GM23338 (cell line): ENCODE results near the gene UNC93B1. TPM values are rescaled to one million over a fixed set of nuclear protein-coding genes. Genes with fewer than 3 reads are reported as not detected.

Source experiments
- ATAC-seq: fragments of 200-7000 bp; cut with Tn5 transposase; 3 replicates; pipeline ENCODE4 v1.9.1; 2020
- DNase-seq: peaks from one replicate; pipeline ENCODE4 v3.0.0-alpha.2; 2015; ENCODE audit warnings: low spot score
- H2AFZ ChIP-seq: fragments of 200-600 bp; sonication (generic); 2 replicates; pipeline ENCODE4 v1.8.0; 2016; ENCODE audit warnings: antibody characterized with exemption, mild to moderate bottlenecking, moderate library complexity
- H3F3A ChIP-seq: fragments of 200-600 bp; sonication (generic); replicated peaks from 2 replicates; pipeline ENCODE4 v1.8.0; 2017; ENCODE audit warnings: antibody characterized with exemption, mixed run types, low read depth
- H3K27ac ChIP-seq: fragments of 200-600 bp; sonication (generic); 2 replicates; pipeline ENCODE4 v1.6.1; 2016; ENCODE audit warnings: low read depth
- H3K27me3 ChIP-seq: fragments of 200-600 bp; sonication (generic); 2 replicates; pipeline ENCODE4 v1.8.0; 2016; ENCODE audit warnings: mild to moderate bottlenecking, mixed run types, moderate library complexity; ENCODE audit not compliant: insufficient read depth
- H3K36me3 ChIP-seq: fragments of 200-600 bp; sonication (generic); 2 replicates; pipeline ENCODE4 v1.8.0; 2016; ENCODE audit warnings: mild to moderate bottlenecking; ENCODE audit not compliant: insufficient read depth
- H3K4me1 ChIP-seq: fragments of 200-600 bp; sonication (generic); 2 replicates; pipeline ENCODE4 v1.8.0; 2016; ENCODE audit warnings: mild to moderate bottlenecking, moderate library complexity; ENCODE audit not compliant: insufficient read depth
- H3K4me2 ChIP-seq: fragments of 200-600 bp; sonication (generic); 2 replicates; pipeline ENCODE4 v1.7.1; 2017; ENCODE audit warnings: mixed run types
- H3K4me3 ChIP-seq: fragments of 200-600 bp; sonication (generic); 2 replicates; pipeline ENCODE4 v1.6.1; 2016; ENCODE audit warnings: mixed run types
- H3K79me2 ChIP-seq: fragments of 200-600 bp; sonication (generic); replicated peaks from 2 replicates; pipeline ENCODE4 v1.8.0; 2017; ENCODE audit warnings: mild to moderate bottlenecking; ENCODE audit not compliant: insufficient read depth
- H3K9me2 ChIP-seq: fragments of 200-600 bp; sonication (generic); 2 replicates; pipeline ENCODE4 v1.8.0; 2017; ENCODE audit not compliant: insufficient read depth
- H4K20me1 ChIP-seq: fragments of 200-600 bp; sonication (generic); replicated peaks from 2 replicates; pipeline ENCODE4 v1.8.0; 2017; ENCODE audit warnings: mild to moderate bottlenecking; ENCODE audit not compliant: insufficient read depth
- H3K27ac Mint-ChIP-seq: 2 replicates; pipeline ENCODE4 v1.8.0; 2020; ENCODE audit warnings: inconsistent platforms, mild to moderate bottlenecking, moderate library complexity, mixed read lengths
- H3K27me3 Mint-ChIP-seq: 3 replicates; pipeline ENCODE4 v1.8.0; 2022; ENCODE audit warnings: low read depth, mild to moderate bottlenecking, moderate library complexity, mixed read lengths, inconsistent platforms; ENCODE audit not compliant: insufficient read depth, poor library complexity
- H3K36me3 Mint-ChIP-seq: 3 replicates; pipeline ENCODE4 v1.8.0; 2021; ENCODE audit warnings: low read depth, mild to moderate bottlenecking, inconsistent platforms, moderate library complexity, mixed read lengths
- H3K4me1 Mint-ChIP-seq: 3 replicates; pipeline ENCODE4 v1.8.0; 2020; ENCODE audit warnings: mild to moderate bottlenecking, inconsistent platforms, mixed read lengths
- H3K4me3 Mint-ChIP-seq: 3 replicates; pipeline ENCODE4 v1.8.0; 2021; ENCODE audit warnings: moderate library complexity, mild to moderate bottlenecking, inconsistent platforms, mixed read lengths
- H3K9me3 Mint-ChIP-seq: 3 replicates; pipeline ENCODE4 v1.8.0; 2020; ENCODE audit warnings: moderate library complexity, mild to moderate bottlenecking, inconsistent platforms, mixed read lengths
- CREB1 ChIP-seq: fragments of 250-450 bp; sonication (Bioruptor Pico); IDR thresholded peaks from 2 replicates; pipeline ENCODE4 v1.5.0; 2020; ENCODE audit warnings: low read depth, mild to moderate bottlenecking, moderate library complexity
- CTCF ChIP-seq, 2 experiments: fragments of 200-600 bp in 1 of 2; sonication (generic) in 1 of 2; conservative IDR thresholded peaks; 2 replicates each; pipeline versions ENCODE4 v1.5.1 to v1.6.1; 2016 to 2017; ENCODE audit warnings: antibody characterized with exemption in 2 of 2, low read depth in 2 of 2, mild to moderate bottlenecking in 2 of 2, moderate library complexity in 1 of 2
- ETS1 ChIP-seq: IDR thresholded peaks from 2 replicates; pipeline ENCODE4 v1.6.1; 2016; ENCODE audit warnings: antibody characterized with exemption
- EZH2 ChIP-seq: fragments of 200-600 bp; sonication (generic); IDR thresholded peaks from one replicate; pipeline ENCODE4 v1.8.0; 2017; ENCODE audit warnings: antibody characterized with exemption, mild to moderate bottlenecking, low read depth; ENCODE audit not compliant: unreplicated experiment
- EZH2phosphoT487 ChIP-seq: fragments of 200-600 bp; sonication (generic); IDR thresholded peaks from one replicate; pipeline ENCODE4 v1.8.1; 2018; ENCODE audit warnings: antibody characterized with exemption; ENCODE audit not compliant: unreplicated experiment
- JUNB ChIP-seq: IDR thresholded peaks from one replicate; pipeline ENCODE4 v1.6.1; 2016; ENCODE audit warnings: antibody characterized with exemption; ENCODE audit not compliant: unreplicated experiment
- NANOG ChIP-seq: IDR thresholded peaks from 2 replicates; pipeline ENCODE4 v1.6.1; 2016; ENCODE audit warnings: antibody characterized with exemption, borderline replicate concordance
- POLR2AphosphoS5 ChIP-seq: IDR thresholded peaks from 2 replicates; pipeline ENCODE4 v1.6.1; 2016; ENCODE audit warnings: antibody characterized with exemption, low read depth
- REST ChIP-seq: IDR thresholded peaks from one replicate; pipeline ENCODE4 v1.6.1; 2018; ENCODE audit warnings: antibody characterized with exemption; ENCODE audit not compliant: unreplicated experiment
- STAT1 ChIP-seq: IDR thresholded peaks from one replicate; pipeline ENCODE4 v1.6.1; 2016; ENCODE audit warnings: antibody characterized with exemption; ENCODE audit not compliant: unreplicated experiment
- ZNF114 ChIP-seq: fragments of 250-450 bp; sonication (Bioruptor Pico); IDR thresholded peaks from 2 replicates; pipeline ENCODE4 v1.5.0; 2020; ENCODE audit warnings: mild to moderate bottlenecking, moderate library complexity
- ZNF331 ChIP-seq: fragments of 250-450 bp; sonication (Bioruptor Pico); IDR thresholded peaks from 2 replicates; pipeline ENCODE4 v1.5.0; 2020; ENCODE audit warnings: low read depth, mild to moderate bottlenecking, moderate library complexity
- ZNF462 ChIP-seq: fragments of 250-450 bp; sonication (Bioruptor Pico); IDR thresholded peaks from 2 replicates; pipeline ENCODE4 v1.5.0; 2020; ENCODE audit warnings: mild to moderate bottlenecking, moderate library complexity
- polyA plus RNA-seq: library from polyadenylated mRNA; unstranded; fragments of >200 nt; fragmentation: Nextera tagmentation; extraction: Ambion mirVana; gene quantifications from 2 replicates; pipeline ENCODE4 v1.2.1, GENCODE V29; 2016
- total RNA-seq: library from RNA; depleted of rRNA; stranded (reverse); fragments of >200 nt; shearing (Covaris generic); gene quantifications from 2 replicates; pipeline ENCODE4 v1.2.3, GENCODE V29; 2014

Gene UNC93B1
- total and polyA plus RNA-seq, 2 experiments from 2014 or later = 16.2 to 34.4 TPM

GRCh38 chr11:67983951-67984350 is 19.9 kb downstream of the UNC93B1 start:
- Mint-ChIP-seq H3K27ac (no peak overlapping the region), H3K9me3 (no peaks in the 10 kb centered on the region), H3K4me3 (no peak overlapping the region), H3K4me1 (peaks cover 15% of the 10 kb centered on the region), H3K36me3 (no peaks in the 10 kb centered on the region; the same call in 2 of the 3 replicates), H3K27me3 (no peaks in the 10 kb centered on the region)
- Histone ChIP-seq H3K4me2 (no peak overlapping the region), H3K4me1 (peaks cover 5% of the 10 kb centered on the region; the same call in 1 of the 2 replicates), H3K27ac (no peak overlapping the region), H3K79me2 (no peaks in the 10 kb centered on the region), H4K20me1 (no peaks in the 10 kb centered on the region), H3K9me2 (no peaks in the 10 kb centered on the region), H3K36me3 (no peaks in the 10 kb centered on the region), H3K27me3 (no peaks in the 10 kb centered on the region), H2AFZ (no peak overlapping the region), H3F3A (no peaks in the 10 kb centered on the region), H3K4me3 (no peak overlapping the region)
- TF ChIP-seq NANOG (no peak), CTCF (conservative IDR thresholded peaks at IDR 0.05; ENCODE audit: low read depth in 2 of 2) (no peak), EZH2 (no peak), ETS1 (no peak), ZNF331 (CRISPR knock-in tag) (no peak), POLR2AphosphoS5 (no peak), CREB1 (CRISPR knock-in tag) (no peak), REST (no peak), STAT1 (no peak), ZNF114 (CRISPR knock-in tag) (no peak), ZNF462 (CRISPR knock-in tag) (no peak), EZH2phosphoT487 (no peak), JUNB (no peak)
- ATAC-seq = no peak
- no peak for DNase-seq
